HCT116 (cell line): ENCODE measurements around the gene NEURL1. TPM values are rescaled to one million over a fixed set of nuclear protein-coding genes. Genes with fewer than 3 reads are reported as not detected.

Experiments
- ATAC-seq: fragments of 200-7000 bp; cut with Tn5 transposase; 2 replicates; pipeline ENCODE4 v1.9.1; 2020; ENCODE audit warnings: mild to moderate bottlenecking, moderate library complexity
- BruUV-seq: library from RNA; stranded (reverse); fragments of 400-500 nt; replicated peaks from 2 replicates; lab custom pipeline; 2021; lab: Mats Ljungman, UMichigan
- CTCF ChIA-PET: fragments of 300-600 bp; sonication (Branson Sonifier 250); formaldehyde crosslinking; loops from one replicate; lab custom pipeline; 2021; ENCODE audit warnings: antibody characterized with exemption; lab: Charles Lee
- POLR2A ChIA-PET: fragments of 300-600, 350-600 bp; sonication (Branson Sonifier 250); formaldehyde crosslinking; loops from one replicate; lab custom pipeline; 2021; ENCODE audit warnings: antibody characterized with exemption; lab: Charles Lee
- RAD21 ChIA-PET, 2 experiments: fragments of 300-600 bp; sonication (Branson Sonifier 250); formaldehyde crosslinking; loops; one replicate each; lab custom pipeline; 2023; ENCODE audit warnings: low total read pairs in 2 of 2; ENCODE audit not compliant: uncharacterized antibody in 2 of 2, unreplicated experiment in 2 of 2, low non-redundant PET in 1 of 2; lab: Charles Lee
- DNase-seq: peaks from one replicate; pipeline ENCODE4 v3.0.0-alpha.2; 2010; ENCODE audit warnings: low read depth, low spot score
- H2AFZ ChIP-seq: fragments of 200-600 bp; shearing (Covaris generic), sonication (generic); 2 replicates; pipeline ENCODE4 v1.6.1; 2017; ENCODE audit warnings: low read depth, mixed run types, mixed read lengths, antibody characterized with exemption, low read length; ENCODE audit not compliant: poor library complexity, severe bottlenecking
- H3K27ac ChIP-seq: 2 replicates; pipeline ENCODE4 v1.5.1; 2012; ENCODE audit warnings: low read depth, low read length
- H3K27me3 ChIP-seq: fragments of 200-600 bp; sonication (generic); 2 replicates; pipeline ENCODE4 v1.6.1; 2016; ENCODE audit warnings: mixed run types, low read length, mixed read lengths; ENCODE audit not compliant: insufficient read depth
- H3K36me3 ChIP-seq, 2 experiments: fragments of 200-500 bp in 1 of 2; fragments of 200-600 bp in 1 of 2; sonication (Bioruptor generic) in 1 of 2; sonication (generic) in 1 of 2; 2 replicates each; pipeline versions ENCODE4 v1.5.1 to v1.6.1; 2014 to 2016; ENCODE audit warnings: low read length in 2 of 2, inconsistent platforms in 1 of 2, mixed read lengths in 1 of 2, mixed run types in 1 of 2; ENCODE audit not compliant: insufficient read depth in 2 of 2, control insufficient read depth in 1 of 2
- H3K4me1 ChIP-seq, 2 experiments: fragments of 200-600 bp in 1 of 2; sonication (generic) in 1 of 2; 2 replicates each; pipeline versions ENCODE4 v1.5.1 to v1.6.1; 2012 to 2017; ENCODE audit warnings: low read length in 2 of 2, inconsistent platforms in 1 of 2, mild to moderate bottlenecking in 1 of 2, mixed read lengths in 1 of 2, mixed run types in 1 of 2, moderate library complexity in 1 of 2; ENCODE audit not compliant: insufficient read depth in 2 of 2, control insufficient read depth in 1 of 2
- H3K4me2 ChIP-seq: fragments of 200-600 bp; sonication (generic); 2 replicates; pipeline ENCODE4 v1.6.1; 2017; ENCODE audit warnings: mixed run types, low read length, mixed read lengths
- H3K4me3 ChIP-seq, 2 experiments: fragments of 200-600 bp in 1 of 2; sonication (generic) in 1 of 2; replicated peaks in 1 of 2; 2 replicates each; pipeline ENCODE4 v1.5.1; 2011 to 2016; ENCODE audit warnings: low read length in 2 of 2, control low read depth in 1 of 2, low read depth in 1 of 2, mild to moderate bottlenecking in 1 of 2, mixed read lengths in 1 of 2, mixed run types in 1 of 2
- H3K79me2 ChIP-seq: fragments of 200-600 bp; sonication (generic); 2 replicates; pipeline ENCODE4 v1.6.1; 2017; ENCODE audit warnings: mild to moderate bottlenecking, mixed run types, low read length, moderate library complexity, mixed read lengths; ENCODE audit not compliant: insufficient read depth
- H3K9ac ChIP-seq: fragments of 200-600 bp; sonication (generic); 2 replicates; pipeline ENCODE4 v1.6.1; 2016; ENCODE audit warnings: low read length, mixed read lengths
- H3K9me2 ChIP-seq: fragments of 200-600 bp; sonication (generic), shearing (Covaris generic); 2 replicates; pipeline ENCODE4 v1.6.1; 2017; ENCODE audit warnings: mixed run types, mild to moderate bottlenecking, moderate library complexity; ENCODE audit not compliant: insufficient read depth
- H3K9me3 ChIP-seq, 2 experiments: fragments of 200-500 bp in 1 of 2; fragments of 200-600 bp in 1 of 2; sonication (Bioruptor generic) in 1 of 2; sonication (generic) in 1 of 2; 2 replicates each; pipeline ENCODE4 v1.6.1; 2014 to 2017; ENCODE audit warnings: low read length in 2 of 2, mixed read lengths in 2 of 2, inconsistent platforms in 1 of 2, low read depth in 1 of 2, mild to moderate bottlenecking in 1 of 2, mixed run types in 1 of 2, moderate library complexity in 1 of 2; ENCODE audit not compliant: control insufficient read depth in 1 of 2, insufficient read depth in 1 of 2
- H4K20me1 ChIP-seq: fragments of 200-600 bp; sonication (generic), shearing (Covaris generic); 2 replicates; pipeline ENCODE4 v1.6.1; 2017; ENCODE audit warnings: mixed run types, mild to moderate bottlenecking, moderate library complexity; ENCODE audit not compliant: insufficient read depth
- CBX3 ChIP-seq: IDR thresholded peaks from 2 replicates; pipeline ENCODE4 v1.6.1; 2012; ENCODE audit warnings: low read depth
- CEBPB ChIP-seq: IDR thresholded peaks from 2 replicates; pipeline ENCODE4 v1.6.1; 2012; ENCODE audit warnings: low read depth
- CTCF ChIP-seq, 3 experiments: fragments of 200-600 bp in 1 of 3; sonication (generic) in 1 of 3; IDR thresholded peaks in 2 of 3; conservative IDR thresholded peaks in 1 of 3; 2 replicates each; pipeline ENCODE4 v1.5.1; 2012 to 2017; ENCODE audit warnings: low read depth in 2 of 3, low read length in 2 of 3, antibody characterized with exemption in 1 of 3, borderline replicate concordance in 1 of 3, control low read depth in 1 of 3, mild to moderate bottlenecking in 1 of 3, mixed read lengths in 1 of 3, mixed run types in 1 of 3, moderate library complexity in 1 of 3; ENCODE audit not compliant: insufficient read depth in 1 of 3
- ELF1 ChIP-seq: IDR thresholded peaks from 2 replicates; pipeline ENCODE4 v1.6.1; 2012; ENCODE audit warnings: low read depth, borderline replicate concordance
- EZH2 ChIP-seq: fragments of 200-600 bp; sonication (generic); IDR thresholded peaks from 2 replicates; pipeline ENCODE4 v1.6.1; 2017; ENCODE audit warnings: antibody characterized with exemption, mixed run types
- FOSL1 ChIP-seq: IDR thresholded peaks from 2 replicates; pipeline ENCODE4 v1.6.1; 2012; ENCODE audit warnings: low read depth
- POLR2AphosphoS5 ChIP-seq: IDR thresholded peaks from 2 replicates; pipeline ENCODE4 v1.6.1; 2011; ENCODE audit warnings: mild to moderate bottlenecking, low read depth, low read length, moderate library complexity
- SIN3A ChIP-seq: IDR thresholded peaks from 2 replicates; pipeline ENCODE4 v1.6.1; 2012; ENCODE audit warnings: low read depth
- SRF ChIP-seq: IDR thresholded peaks from 2 replicates; pipeline ENCODE4 v1.6.1; 2012; ENCODE audit warnings: low read depth
- YY1 ChIP-seq: IDR thresholded peaks from 2 replicates; pipeline ENCODE4 v1.6.1; 2011; ENCODE audit warnings: low read length, low read depth, moderate library complexity, mild to moderate bottlenecking; ENCODE audit not compliant: insufficient replicate concordance; ENCODE audit errors: extremely low read depth
- ZFX ChIP-seq: fragments of 450-650 bp; IDR thresholded peaks from 2 replicates; pipeline ENCODE4 v1.6.1; 2017
- ZNF274 ChIP-seq: fragments of 200-500 bp; sonication (Bioruptor generic); IDR thresholded peaks from 2 replicates; pipeline ENCODE4 v1.6.1; 2014; ENCODE audit warnings: mild to moderate bottlenecking, low read depth, low read length, inconsistent platforms
- intact Hi-C: fragments of 100-400 bp; cut with micrococcal nuclease; formaldehyde crosslinking; loops from 2 replicates; pipeline ENCODE4 v1.10.0; 2022
- total RNA-seq: library from RNA; stranded (reverse); gene quantifications from one replicate; pipeline ENCODE4 v1.2.1, GENCODE V29; 2021; ENCODE audit not compliant: unreplicated experiment
- TF ChIP-seq, protein P1 (sequence below): IDR thresholded peaks from 2 replicates; pipeline ENCODE4 v1.6.1; 2012

Gene NEURL1
- total RNA-seq, 1 experiment from 2014 or later, result 1.4 TPM

DNA sequence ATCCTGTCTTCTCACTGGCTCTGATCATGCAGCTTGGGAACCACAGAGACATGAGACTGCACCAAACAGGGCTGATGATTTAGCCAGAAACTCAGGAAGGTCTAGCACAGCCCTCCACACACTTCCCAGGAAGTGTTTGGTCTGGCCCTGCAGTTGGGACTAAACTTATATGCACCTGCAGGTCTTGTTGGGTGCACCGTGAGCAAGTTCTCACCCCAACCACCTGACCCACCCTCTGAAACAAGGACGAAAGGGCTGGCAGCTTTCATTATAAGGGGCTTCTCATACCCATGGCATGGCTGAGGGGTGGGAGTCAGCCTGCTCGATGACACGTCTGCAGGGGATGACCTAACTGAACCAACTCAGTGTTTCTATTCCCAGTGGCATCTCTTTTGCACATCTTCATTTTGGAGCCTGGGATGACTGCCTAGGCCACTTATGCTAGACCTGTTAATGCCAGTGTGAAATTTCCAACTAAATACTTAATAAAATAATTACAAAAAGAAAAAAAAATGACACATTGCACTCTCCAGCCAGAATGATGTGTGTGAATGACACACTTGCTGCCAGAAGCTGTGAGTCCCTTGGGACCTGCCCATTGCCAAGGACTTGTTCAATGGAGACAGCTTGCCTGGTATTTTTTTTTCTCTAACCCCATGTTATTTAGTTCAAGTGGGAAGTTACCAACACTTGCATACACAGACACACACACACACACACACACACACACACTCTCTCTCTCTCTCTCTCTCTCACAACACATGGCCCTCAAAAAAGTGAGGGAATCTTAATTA is 102.6 kb downstream of the NEURL1 start:
- no peak overlapping the region for H3K4me3 ChIP-seq
- POLR2A ChIA-PET, result no interaction called here
- RAD21 ChIA-PET, result no interaction called here
- H3K4me2 ChIP-seq, result no peak overlapping the region
- no peak overlapping the region for H2AFZ ChIP-seq
- H3K9me2 ChIP-seq, result no peaks in the 10 kb centered on the region
- intact Hi-C loops, result no loop called here
- no TSS peak for BruUV-seq
- CTCF ChIA-PET, result interaction anchor here (2.9 kb wide), 1 partner anchor 90 kb away, joined by 12 read pairs; no protein-coding TSS in a partner anchor
- no peak for ATAC-seq
- H4K20me1 ChIP-seq, result no peaks in the 10 kb centered on the region
- H3K36me3 ChIP-seq, result no peaks in the 10 kb centered on the region
- no peak overlapping the region for H3K9ac ChIP-seq
- H3K9me3 ChIP-seq, result no peaks in the 10 kb centered on the region
- no peak overlapping the region for H3K27ac ChIP-seq
- H3K27me3 ChIP-seq, result no peaks in the 10 kb centered on the region
- TF ChIP-seq CBX3 (no peak), CTCF (IDR thresholded peaks at IDR 0.05 in 2 of 3, conservative IDR thresholded peaks at IDR 0.05 in 1 of 3; ENCODE audit: borderline replicate concordance in 1 of 3, insufficient read depth in 1 of 3, low read depth in 2 of 3, low read length in 2 of 3) (no peak), SIN3A (no peak), SRF (no peak), FOSL1 (no peak), EZH2 (no peak), ZNF274 (no peak), ELF1 (no peak), YY1 (no peak), POLR2AphosphoS5 (no peak), ZFX (no peak), CEBPB (no peak)
- TF ChIP-seq, protein P1, sequence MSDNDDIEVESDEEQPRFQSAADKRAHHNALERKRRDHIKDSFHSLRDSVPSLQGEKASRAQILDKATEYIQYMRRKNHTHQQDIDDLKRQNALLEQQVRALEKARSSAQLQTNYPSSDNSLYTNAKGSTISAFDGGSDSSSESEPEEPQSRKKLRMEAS, result no peak
- no peaks in the 10 kb centered on the region for H3K79me2 ChIP-seq
- peaks cover 0 to 5% of the 10 kb centered on the region in 2 experiments; a peak in 2 of 4 replicates for H3K4me1 ChIP-seq
- DNase-seq, result no peak
